H1 (cell line): ENCODE measurements around the gene ZBTB7A. TPM values are rescaled to one million over a fixed set of nuclear protein-coding genes. Genes with fewer than 3 reads are reported as not detected.

Source experiments
- CTCF ChIA-PET: fragments of 300-600 bp; sonication (Branson Sonifier 250); formaldehyde crosslinking; loops from one replicate; lab custom pipeline; 2021; ENCODE audit not compliant: partially characterized antibody; lab: Charles Lee
- POLR2A ChIA-PET: fragments of 300-600 bp; sonication (Branson Sonifier 250); formaldehyde crosslinking; loops from one replicate; lab custom pipeline; 2021; ENCODE audit warnings: inconsistent platforms; ENCODE audit not compliant: partially characterized antibody; lab: Charles Lee
- DNase-seq, 2 experiments: peaks; one replicate each; pipeline versions ENCODE4 v3.0.0 to v3.0.0-alpha.2; 2010 to 2022; ENCODE audit warnings: low spot score in 2 of 2, low read depth in 1 of 2, mixed read lengths in 1 of 2
- FAIRE-seq: peaks from 2 replicates; lab custom pipeline; 2011; peaks lifted over from hg19 to GRCh38; lab: Jason Lieb, UNC
- H2AFZ ChIP-seq: 2 replicates; pipeline ENCODE4 v1.8.1; 2012; ENCODE audit warnings: low read length, inconsistent platforms
- H2AK5ac ChIP-seq: 2 replicates; pipeline ENCODE4 v1.6.1; 2013; ENCODE audit warnings: low read depth, low read length
- H2BK120ac ChIP-seq: replicated peaks from 2 replicates; pipeline ENCODE3; 2013; ENCODE audit warnings: low read depth, low read length, inconsistent platforms
- H2BK12ac ChIP-seq: 2 replicates; pipeline ENCODE4 v1.6.1; 2013; ENCODE audit warnings: low read depth, low read length
- H2BK15ac ChIP-seq: 2 replicates; pipeline ENCODE4 v1.6.1; 2013; ENCODE audit warnings: low read length
- H2BK20ac ChIP-seq: 2 replicates; pipeline ENCODE4 v1.6.1; 2013; ENCODE audit warnings: low read length
- H2BK5ac ChIP-seq: 2 replicates; pipeline ENCODE4 v1.6.1; 2013; ENCODE audit warnings: low read depth, low read length
- H3K14ac ChIP-seq: 2 replicates; pipeline ENCODE4 v1.6.1; 2013; ENCODE audit warnings: inconsistent platforms; ENCODE audit not compliant: insufficient read length
- H3K18ac ChIP-seq: 2 replicates; pipeline ENCODE4 v1.6.1; 2013; ENCODE audit warnings: low read length; ENCODE audit errors: extremely low read depth
- H3K23ac ChIP-seq: 2 replicates; pipeline ENCODE4 v1.6.1; 2013; ENCODE audit warnings: inconsistent platforms; ENCODE audit not compliant: insufficient read length
- H3K23me2 ChIP-seq: 2 replicates; pipeline ENCODE4 v1.6.1; 2013; ENCODE audit warnings: low read depth, low read length
- H3K27ac ChIP-seq: 2 replicates; pipeline ENCODE4 v1.6.1; 2011; ENCODE audit warnings: low read depth, low read length, inconsistent platforms
- H3K27me3 ChIP-seq, 4 experiments: replicated peaks in 1 of 4; 1 replicate in 1 of 4; 2 replicates in 3 of 4; pipeline versions ENCODE4 v1.6.1 to v1.8.1; 2011 to 2013; ENCODE audit warnings: low read length in 3 of 4, mild to moderate bottlenecking in 3 of 4, inconsistent platforms in 2 of 4, mixed read lengths in 2 of 4, moderate library complexity in 1 of 4; ENCODE audit not compliant: control insufficient read depth in 3 of 4, insufficient read depth in 3 of 4; ENCODE audit errors: extremely low read depth in 1 of 4
- H3K36me3 ChIP-seq, 4 experiments: 2 replicates each; pipeline versions ENCODE4 v1.6.1 to v1.8.1; 2011 to 2013; ENCODE audit warnings: mild to moderate bottlenecking in 4 of 4, low read length in 3 of 4, moderate library complexity in 2 of 4, control low read depth in 1 of 4, inconsistent platforms in 1 of 4; ENCODE audit not compliant: insufficient read depth in 4 of 4, control insufficient read depth in 2 of 4
- H3K4ac ChIP-seq: replicated peaks from 2 replicates; pipeline ENCODE3; 2013; ENCODE audit warnings: low read length, low read depth, mixed read lengths, inconsistent platforms; ENCODE audit not compliant: insufficient read length
- H3K4me1 ChIP-seq, 4 experiments: replicated peaks in 1 of 4; 1 replicate in 1 of 4; 2 replicates in 3 of 4; pipeline versions ENCODE4 v1.6.1 to v1.8.1; 2011 to 2013; ENCODE audit warnings: low read length in 3 of 4, inconsistent platforms in 2 of 4, mixed read lengths in 1 of 4; ENCODE audit not compliant: insufficient read depth in 4 of 4, control insufficient read depth in 3 of 4
- H3K4me2 ChIP-seq, 2 experiments: 2 replicates each; pipeline versions ENCODE4 v1.6.1 to v1.8.1; 2011 to 2013; ENCODE audit warnings: low read depth in 2 of 2, low read length in 2 of 2, control low read depth in 1 of 2, inconsistent platforms in 1 of 2, mild to moderate bottlenecking in 1 of 2; ENCODE audit not compliant: insufficient read depth in 1 of 2
- H3K4me3 ChIP-seq, 4 experiments: fragments of 200-600, 300-600 bp in 1 of 4; sonication (generic), shearing (Covaris generic), sonication (Bioruptor Twin) in 1 of 4; 2 replicates each; pipeline versions ENCODE4 v1.5.1 to v1.8.1; 2011 to 2016; ENCODE audit warnings: low read length in 4 of 4, low read depth in 3 of 4, control low read depth in 2 of 4, inconsistent platforms in 2 of 4, mild to moderate bottlenecking in 2 of 4, mixed read lengths in 1 of 4, moderate library complexity in 1 of 4; ENCODE audit not compliant: insufficient read depth in 2 of 4; ENCODE audit errors: extremely low read depth in 1 of 4
- H3K56ac ChIP-seq: replicated peaks from 2 replicates; pipeline ENCODE3; 2013; ENCODE audit warnings: low read depth, mild to moderate bottlenecking, mixed read lengths, low read length, inconsistent platforms; ENCODE audit not compliant: insufficient read length
- H3K79me1 ChIP-seq: 2 replicates; pipeline ENCODE4 v1.6.1; 2013; ENCODE audit warnings: low read depth, low read length, control low read depth
- H3K79me2 ChIP-seq, 2 experiments: 2 replicates each; pipeline versions ENCODE4 v1.6.1 to v1.8.1; 2012 to 2013; ENCODE audit warnings: low read length in 2 of 2, mild to moderate bottlenecking in 2 of 2, inconsistent platforms in 1 of 2; ENCODE audit not compliant: insufficient read depth in 2 of 2, control insufficient read depth in 1 of 2
- H3K9ac ChIP-seq, 4 experiments: replicated peaks in 1 of 4; 1 replicate in 1 of 4; 2 replicates in 3 of 4; pipeline versions ENCODE4 v1.6.1 to v1.8.1; 2011 to 2013; ENCODE audit warnings: low read depth in 3 of 4, low read length in 3 of 4, control low read depth in 2 of 4, mild to moderate bottlenecking in 2 of 4, moderate library complexity in 2 of 4, inconsistent platforms in 1 of 4; ENCODE audit errors: extremely low read depth in 1 of 4
- H3K9me3 ChIP-seq, 2 experiments: 2 replicates each; pipeline versions ENCODE4 v1.6.1 to v1.8.1; 2012 to 2013; ENCODE audit warnings: mild to moderate bottlenecking in 2 of 2, moderate library complexity in 2 of 2, control low read depth in 1 of 2, inconsistent platforms in 1 of 2, low read depth in 1 of 2, low read length in 1 of 2, mixed read lengths in 1 of 2; ENCODE audit not compliant: insufficient read depth in 2 of 2
- H4K20me1 ChIP-seq, 2 experiments: replicated peaks in 1 of 2; 2 replicates each; pipeline versions ENCODE3 to v1.8.1; 2011 to 2013; ENCODE audit warnings: inconsistent platforms in 2 of 2, low read length in 2 of 2, mild to moderate bottlenecking in 1 of 2; ENCODE audit not compliant: insufficient read depth in 2 of 2, control insufficient read depth in 1 of 2
- H4K5ac ChIP-seq: 2 replicates; pipeline ENCODE4 v1.6.1; 2013; ENCODE audit warnings: low read length, low read depth, mixed read lengths, inconsistent platforms; ENCODE audit not compliant: insufficient read length
- H4K8ac ChIP-seq: 2 replicates; pipeline ENCODE4 v1.8.0; 2013; ENCODE audit warnings: mild to moderate bottlenecking, moderate library complexity, low read length, inconsistent platforms; ENCODE audit not compliant: insufficient read depth; ENCODE audit errors: extremely low read depth
- H4K91ac ChIP-seq: replicated peaks from 2 replicates; pipeline ENCODE3; 2013; ENCODE audit warnings: low read length, mixed read lengths, inconsistent platforms; ENCODE audit not compliant: insufficient read length
- BRCA1 ChIP-seq: IDR thresholded peaks from 2 replicates; pipeline ENCODE4 v1.6.1; 2012; ENCODE audit warnings: low read depth, low read length, improper control_type of control experiment
- CHD1 ChIP-seq: IDR thresholded peaks from 2 replicates; pipeline ENCODE4 v1.6.1; 2012; ENCODE audit warnings: low read depth, low read length, improper control_type of control experiment
- HDAC2 ChIP-seq, 2 experiments: fragments of 300-600 bp in 1 of 2; sonication (generic) in 1 of 2; IDR thresholded peaks; 2 replicates each; pipeline ENCODE4 v1.6.1; 2011 to 2012; ENCODE audit warnings: low read depth in 2 of 2, low read length in 2 of 2, mild to moderate bottlenecking in 2 of 2, moderate library complexity in 2 of 2, borderline replicate concordance in 1 of 2, inconsistent platforms in 1 of 2
- HDAC6 ChIP-seq: IDR thresholded peaks from one replicate; pipeline ENCODE4 v1.7.1; 2012; ENCODE audit warnings: low read depth, mild to moderate bottlenecking, inconsistent platforms, low read length, moderate library complexity
- NANOG ChIP-seq: IDR thresholded peaks from 2 replicates; pipeline ENCODE4 v1.6.1; 2011; ENCODE audit warnings: low read length, low read depth, mild to moderate bottlenecking, inconsistent platforms; ENCODE audit not compliant: insufficient read depth, poor library complexity, severe bottlenecking
- NRF1 ChIP-seq: IDR thresholded peaks from 2 replicates; pipeline ENCODE4 v1.6.1; 2011; ENCODE audit warnings: mild to moderate bottlenecking, low read depth, low read length, improper control_type of control experiment
- RAD21 ChIP-seq, 2 experiments: IDR thresholded peaks in 1 of 2; conservative IDR thresholded peaks in 1 of 2; 2 replicates each; pipeline ENCODE4 v1.6.1; 2011; ENCODE audit warnings: low read depth in 2 of 2, low read length in 2 of 2, improper control_type of control experiment in 1 of 2, inconsistent platforms in 1 of 2, mild to moderate bottlenecking in 1 of 2, moderate library complexity in 1 of 2
- RFX5 ChIP-seq: IDR thresholded peaks from 2 replicates; pipeline ENCODE4 v1.6.1; 2011; ENCODE audit warnings: low read depth, low read length, improper control_type of control experiment, borderline replicate concordance
- TAF1 ChIP-seq: IDR thresholded peaks from 2 replicates; pipeline ENCODE4 v1.6.1; 2011; ENCODE audit warnings: mild to moderate bottlenecking, low read depth, low read length
- TAF7 ChIP-seq: optimal IDR thresholded peaks from 2 replicates; pipeline ENCODE3; 2011; ENCODE audit warnings: low read depth, mild to moderate bottlenecking, inconsistent platforms, low read length, moderate library complexity, borderline replicate concordance
- TBP ChIP-seq: IDR thresholded peaks from 2 replicates; pipeline ENCODE4 v1.6.1; 2011; ENCODE audit warnings: low read depth, low read length, improper control_type of control experiment
- WGBS, 2 experiments: shearing (Covaris generic) in 1 of 2; methylation state at CpG; one replicate each; pipeline versions ENCODE4 v1.1.6 to v1.1.7; 2013 to 2015; ENCODE audit warnings: low lambda C conversion rate in 2 of 2, mixed read lengths in 2 of 2, inconsistent platforms in 1 of 2, low coverage in 1 of 2, missing lambda C conversion rate in 1 of 2; ENCODE audit not compliant: insufficient replicate concordance in 2 of 2, insufficient coverage in 1 of 2, insufficient read length in 1 of 2; ENCODE audit errors: extremely low coverage in 1 of 2, missing lambda C conversion rate in 1 of 2; 5-methylcytosine and 5-hydroxymethylcytosine counted together
- polyA plus RNA-seq, 7 experiments: library from polyadenylated mRNA; depleted of rRNA in 3 of 7; stranded (reverse) in 5 of 7; unstranded in 2 of 7; fragments of >200 nt in 5 of 7; fragments of 200-250 nt in 2 of 7; gene quantifications; 1 replicate in 5 of 7; 2 replicates in 1 of 7; 4 replicates in 1 of 7; pipeline versions ENCODE4 v1.2.1 to v1.2.3, GENCODE V29; 2011 to 2013; ENCODE audit warnings: missing spikeins in 2 of 7, mixed read lengths in 2 of 7
- total RNA-seq: library from RNA; stranded (reverse); fragmentation: NEBNext Ultra II Directional; extraction: Animal tissue kit (Norgen Biotek cat#: 25700); gene quantifications from 2 replicates; pipeline ENCODE4 v1.2.1, GENCODE V29; 2021
- TF ChIP-seq, protein P1 (sequence below): IDR thresholded peaks from 2 replicates; pipeline ENCODE4 v1.6.1; 2012; ENCODE audit warnings: inconsistent platforms

ZBTB7A gene
- total and polyA plus RNA-seq, 2 of the 8 experiments (the other 6 are each of a cell fraction or from before 2014, with no cell fraction given) = 5.6 to 17.8 TPM

DNA sequence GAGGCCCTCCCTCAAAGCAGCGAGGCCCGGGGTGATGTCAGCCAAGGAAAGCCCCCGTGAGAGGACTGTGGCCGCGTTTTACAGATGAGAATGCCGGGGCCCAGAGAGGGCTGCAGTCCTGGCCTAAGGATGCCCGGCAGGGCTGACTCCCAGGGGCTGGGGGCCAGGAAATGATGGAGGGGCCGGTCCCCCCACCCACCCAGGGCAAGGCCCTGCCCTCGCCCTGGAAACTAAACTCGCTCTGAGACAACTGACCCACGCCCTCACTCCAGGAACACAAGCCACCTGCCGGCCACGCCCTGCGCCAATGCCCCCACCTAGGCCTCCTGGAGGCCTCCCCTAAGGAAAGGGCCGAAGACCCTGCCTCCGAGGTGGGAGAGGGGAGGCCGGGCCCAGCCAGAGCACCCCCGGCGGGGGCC lies 7.2 kb downstream of the ZBTB7A start:
- WGBS, 2 experiments = 86% methylated on average over 19 of the region's 19 CpGs; no CpG with 5 or more reads in 1 of the 2 experiments
- H3K23ac ChIP-seq = no peak overlapping the region
- no peak overlapping the region for H3K9ac ChIP-seq
- H3K4ac ChIP-seq = peak overlapping the region; percentile 14
- H3K36me3 ChIP-seq = peaks cover 0 to 8% (median under 1%) of the 10 kb centered on the region in 4 experiments; a peak in 3 of 8 replicates
- no peak overlapping the region for H3K4me3 ChIP-seq
- no peak overlapping the region for H4K91ac ChIP-seq
- H3K9me3 ChIP-seq = no peaks in the 10 kb centered on the region
- H2BK120ac ChIP-seq = no peak overlapping the region
- no peak overlapping the region for H2BK20ac ChIP-seq
- no peak for DNase-seq
- no peak overlapping the region for H3K56ac ChIP-seq
- peaks cover 1% of the 10 kb centered on the region; the same call in 1 of the 2 replicates for H3K23me2 ChIP-seq
- no peak overlapping the region for H3K27ac ChIP-seq
- no peak overlapping the region for H3K14ac ChIP-seq
- H2AK5ac ChIP-seq = no peak overlapping the region
- H3K4me1 ChIP-seq = peaks cover 0 to 39% (median 20%) of the 10 kb centered on the region in 4 experiments; a peak in 5 of 7 replicates
- no peak overlapping the region for H4K8ac ChIP-seq
- no peak overlapping the region for H2BK15ac ChIP-seq
- TF ChIP-seq TBP = no peak
- TF ChIP-seq HDAC2 (IDR thresholded peaks at IDR 0.05; ENCODE audit: borderline replicate concordance in 1 of 2, low read depth in 2 of 2, low read length in 2 of 2) = no peak
- no peak for TF ChIP-seq CHD1
- TF ChIP-seq RFX5 = no peak
- no peak for TF ChIP-seq RAD21 (IDR thresholded peaks at IDR 0.05 in 1 of 2, conservative IDR thresholded peaks at IDR 0.05 in 1 of 2; ENCODE audit: low read depth in 2 of 2, low read length in 2 of 2)
- TF ChIP-seq TAF1 = no peak
- no peak for TF ChIP-seq BRCA1
- no peak for TF ChIP-seq HDAC6
- TF ChIP-seq, protein P1, sequence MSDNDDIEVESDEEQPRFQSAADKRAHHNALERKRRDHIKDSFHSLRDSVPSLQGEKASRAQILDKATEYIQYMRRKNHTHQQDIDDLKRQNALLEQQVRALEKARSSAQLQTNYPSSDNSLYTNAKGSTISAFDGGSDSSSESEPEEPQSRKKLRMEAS = no peak
- no peak for TF ChIP-seq NRF1
- TF ChIP-seq TAF7 = no peak
- TF ChIP-seq NANOG = no peak
- TF ChIP-seq, all 59 proteins: peak for 0
- H3K4me2 ChIP-seq = no peak overlapping the region
- peaks cover 15% of the 10 kb centered on the region for H3K79me1 ChIP-seq
- ChIA-PET CTCF (no interaction called here), POLR2A (interaction anchor here (0.7 to 2.7 kb wide), 8 partner anchors 12 to 75 kb away, joined by 3 to 10 read pairs (median 5); partner anchors contain the start of genes EEF2 and PIAS4)
- H3K79me2 ChIP-seq = peaks cover 25 to 82% of the 10 kb centered on the region in 2 experiments; a peak in 3 of 4 replicates
- H2BK5ac ChIP-seq = no peak overlapping the region
- no peaks in the 10 kb centered on the region for H3K27me3 ChIP-seq
- H2BK12ac ChIP-seq = no peak overlapping the region
- H4K20me1 ChIP-seq = peaks cover 40 to 48% of the 10 kb centered on the region in 2 experiments
- FAIRE-seq = no peak
- H4K5ac ChIP-seq = no peak overlapping the region
- no peak overlapping the region for H2AFZ ChIP-seq
- no peak overlapping the region for H3K18ac ChIP-seq
